Activated CD8-positive, alpha-beta memory T cell treated with anti-CD3 and anti-CD28 coated beads for 24 hours (primary cell): ENCODE results near the gene HS2ST1.
"Not testable (repeated sequence)": the region's sequence is repeated elsewhere in the genome, so short reads cannot be mapped to it uniquely, and the experiment has no call there.

Source experiments
- DNase-seq: peaks from one replicate; pipeline ENCODE4 v3.0.0-alpha.2; 2020

The HS2ST1 gene

DNA sequence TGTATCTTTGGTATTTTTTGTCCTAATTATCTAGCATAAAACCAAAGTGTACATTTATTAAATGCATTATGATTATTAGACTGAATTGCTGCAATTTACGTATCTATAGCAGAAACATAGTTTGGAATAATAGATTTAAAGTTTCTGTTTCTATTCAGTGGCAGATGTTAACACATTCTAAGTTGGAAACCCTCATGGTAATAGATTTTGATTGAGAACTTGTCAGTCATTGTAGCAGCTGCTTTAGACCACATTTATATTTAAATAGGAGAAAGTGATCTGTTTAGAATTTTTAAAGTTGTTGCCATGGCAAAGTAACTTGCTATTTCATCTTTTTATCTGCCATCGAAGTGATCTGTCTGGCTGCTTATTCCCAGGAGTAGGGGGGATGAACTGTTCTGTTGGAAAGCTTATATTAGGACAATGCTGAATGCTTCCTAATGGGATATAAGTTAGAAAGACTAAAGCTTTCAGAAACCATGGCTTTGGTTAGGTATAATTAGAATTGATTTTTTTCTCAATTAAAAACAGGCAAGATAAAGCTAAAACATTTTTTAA is 61.6 kb downstream of the HS2ST1 start:
- no peak for DNase-seq

DNA sequence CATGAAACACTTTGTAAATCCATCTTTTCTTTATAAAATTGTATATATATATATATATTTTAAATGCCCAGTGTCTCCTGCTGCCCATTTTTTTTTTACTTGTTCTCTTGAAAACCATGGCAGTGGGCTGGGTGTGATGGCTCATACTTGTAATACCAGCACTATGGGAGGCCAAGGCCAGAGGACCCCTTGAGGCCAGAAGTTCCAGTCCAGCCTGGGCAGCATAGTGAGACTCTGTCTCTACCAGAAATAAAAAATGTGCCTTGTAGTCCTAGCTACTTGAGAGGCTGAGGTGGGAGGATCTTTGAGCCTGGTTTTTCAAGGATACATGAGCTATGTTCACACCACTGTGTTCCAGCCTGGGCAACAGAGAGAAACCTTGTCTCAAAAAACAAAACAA is 62.2 kb downstream of the HS2ST1 start:
- DNase-seq: no peak

- no peak for DNase-seq
Measured at GRCh38 chr1:86981482-86982213, 67.2 kb downstream of the HS2ST1 start.

DNA sequence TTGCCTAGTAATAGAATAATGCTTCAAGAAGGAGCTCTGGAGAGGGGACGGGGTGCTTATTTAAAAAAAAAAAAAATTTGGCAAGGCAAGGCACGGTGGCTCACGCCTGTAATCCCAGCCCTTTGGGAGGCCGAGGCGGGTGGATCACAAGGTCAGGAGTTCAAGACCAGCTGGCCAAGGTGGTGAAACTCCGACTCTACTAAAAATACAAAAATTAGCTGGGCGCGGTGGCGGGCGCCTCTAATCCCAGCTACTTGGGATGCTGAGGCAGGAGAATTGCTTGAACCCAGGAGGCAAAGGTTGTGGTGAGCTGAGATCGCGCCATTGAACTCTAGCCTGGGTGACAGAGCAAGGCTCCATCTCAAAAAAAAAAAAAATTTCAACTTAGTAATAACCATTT is 69.2 kb downstream of the HS2ST1 start:
- DNase-seq: not testable (repeated sequence)

DNA sequence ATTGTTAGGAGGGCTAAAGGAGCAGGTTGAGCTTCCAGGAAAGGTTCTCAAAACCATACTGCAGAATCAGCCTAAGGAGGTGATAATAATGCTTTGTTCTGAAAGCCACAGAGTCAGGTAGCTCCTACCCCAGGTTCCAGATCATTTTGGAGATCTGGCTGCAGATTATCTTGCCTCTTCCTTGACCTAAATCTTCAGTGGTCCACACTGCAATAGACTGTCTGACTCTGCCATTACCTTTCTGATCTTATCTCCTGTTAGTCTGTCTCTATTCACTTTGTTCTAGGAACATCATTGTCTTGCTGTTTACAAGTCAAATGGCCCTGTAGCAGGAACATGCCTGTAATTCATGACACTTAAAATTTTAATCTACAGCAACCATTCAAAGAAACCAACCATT is 73.0 kb downstream of the HS2ST1 start:
- no peak for DNase-seq

GRCh38 chr1:86988835-86989234 is 74.4 kb downstream of the HS2ST1 start:
- DNase-seq: no peak

DNA sequence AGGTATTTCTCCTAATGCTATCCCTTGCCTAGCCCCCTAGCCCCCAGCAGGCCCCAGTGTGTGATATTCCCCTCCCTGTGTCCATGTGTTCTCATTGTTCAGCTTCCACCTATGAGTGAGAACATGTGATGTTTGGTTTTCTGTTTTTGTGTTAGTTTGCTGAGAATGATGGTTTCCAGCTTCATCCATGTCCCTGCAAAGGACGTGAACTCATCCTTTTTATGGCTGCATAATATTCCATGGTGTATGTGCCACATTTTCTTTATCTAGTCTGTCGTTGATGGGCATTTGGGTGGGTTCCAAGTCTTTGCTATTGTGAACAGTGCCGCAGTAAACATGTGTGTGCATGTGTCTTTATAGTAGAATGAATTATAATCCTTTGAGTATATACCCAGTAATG is 75.3 kb downstream of the HS2ST1 start:
- not testable (repeated sequence) for DNase-seq

DNA sequence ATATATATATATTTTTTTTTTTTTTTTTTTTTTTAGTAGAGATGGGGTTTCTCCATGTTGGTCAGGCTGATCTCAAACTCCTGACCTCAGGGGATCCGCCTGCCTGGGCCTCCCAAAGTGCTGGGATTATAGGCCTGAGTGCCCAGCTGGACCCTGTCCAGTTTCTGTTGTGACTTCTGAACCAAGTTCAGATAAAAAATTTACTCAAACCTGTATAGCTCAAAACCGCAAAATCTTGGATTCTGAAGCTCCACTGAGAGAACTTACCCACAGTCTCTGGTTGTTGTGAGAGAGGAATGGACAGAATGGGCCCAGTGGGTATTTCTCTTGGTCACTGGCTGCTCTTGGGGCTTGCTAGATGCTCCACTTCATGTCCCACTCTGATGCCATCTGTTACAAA is 76.4 kb downstream of the HS2ST1 start:
- no peak for DNase-seq

- no peak for DNase-seq
Measured at GRCh38 chr1:86991549-86992186, 77.2 kb downstream of the HS2ST1 start.

DNA sequence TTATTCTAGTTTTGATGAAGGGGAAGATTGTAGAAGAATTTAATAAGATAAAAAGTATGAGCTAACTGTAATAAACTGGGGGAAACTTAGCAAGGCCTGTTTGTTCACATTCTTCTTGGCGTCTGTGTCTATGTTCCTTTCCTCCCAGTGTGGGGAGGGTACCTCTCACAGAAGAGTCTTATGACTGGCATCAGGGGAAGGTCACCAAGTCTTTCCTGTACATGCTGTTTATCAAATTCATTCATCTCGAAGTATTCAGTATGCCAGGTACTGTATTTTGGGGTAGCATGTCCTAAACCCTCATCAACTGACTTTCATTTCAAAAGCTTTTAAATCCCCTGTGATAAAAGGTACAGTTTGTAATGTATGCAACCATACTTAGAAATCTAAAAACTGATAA is 78.4 kb downstream of the HS2ST1 start:
- no peak for DNase-seq

- DNase-seq: no peak
Measured at GRCh38 chr1:86993269-86993985, 79.0 kb downstream of the HS2ST1 start.

DNA sequence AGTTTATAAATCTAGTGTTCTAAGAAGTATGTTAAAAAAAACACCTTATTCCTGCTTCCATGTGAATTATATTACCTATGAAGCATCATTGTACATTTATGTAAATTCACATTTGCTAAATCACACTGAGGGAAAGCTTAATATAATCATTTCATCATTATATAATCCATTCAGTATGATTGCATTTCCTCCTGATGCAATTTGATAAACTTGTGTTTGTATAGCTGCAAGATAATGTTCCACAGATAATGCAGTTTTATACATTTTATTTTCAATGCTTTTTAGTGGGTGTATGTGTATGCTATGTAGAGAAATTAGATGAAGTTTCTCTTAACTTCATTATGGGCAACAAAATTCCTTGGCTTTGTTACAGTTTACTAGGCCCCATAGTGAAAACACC is 79.6 kb downstream of the HS2ST1 start:
- DNase-seq: no peak

- DNase-seq: no peak
Measured at GRCh38 chr1:86997538-86997937, 83.1 kb downstream of the HS2ST1 start.

DNA sequence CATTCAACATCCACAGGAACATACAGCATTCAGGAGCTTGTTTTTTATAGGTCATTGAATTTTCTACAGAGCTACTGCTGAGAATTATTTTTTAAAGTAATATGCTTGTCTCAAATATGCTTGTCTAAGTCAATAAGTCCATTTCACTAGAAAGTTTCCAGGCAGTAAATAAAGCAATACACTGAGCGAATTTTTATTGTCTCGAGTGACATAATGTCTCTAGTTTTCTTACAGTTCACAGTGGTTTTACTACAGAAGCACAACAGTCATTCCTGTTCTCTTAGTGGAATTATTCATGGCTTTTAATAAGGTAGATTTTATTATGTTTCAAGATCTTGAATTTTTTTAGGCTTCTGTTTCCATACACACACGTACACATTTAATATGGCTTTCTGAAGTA is 83.8 kb downstream of the HS2ST1 start:
- no peak for DNase-seq

DNA sequence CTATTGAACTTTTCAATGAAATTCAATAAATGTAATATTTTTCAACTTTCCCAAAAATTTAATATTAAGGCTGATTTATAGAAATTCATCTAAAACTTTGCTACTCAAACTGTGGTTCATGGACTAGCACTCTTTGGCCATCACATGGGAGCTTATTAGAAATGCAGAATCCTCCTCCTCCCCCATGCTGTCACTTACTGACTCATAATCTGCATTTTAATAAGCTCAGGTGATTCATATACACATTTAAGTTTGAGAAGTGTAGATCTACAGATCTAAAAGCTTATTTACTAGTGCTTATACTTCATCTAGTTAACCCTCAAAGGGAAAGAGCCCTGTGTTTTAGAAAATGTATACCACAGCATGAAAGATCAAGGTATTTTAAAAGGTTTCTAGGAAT is 84.3 kb downstream of the HS2ST1 start:
- no peak for DNase-seq

- no peak for DNase-seq
Measured at GRCh38 chr1:87000460-87000859, 86.0 kb downstream of the HS2ST1 start.

DNA sequence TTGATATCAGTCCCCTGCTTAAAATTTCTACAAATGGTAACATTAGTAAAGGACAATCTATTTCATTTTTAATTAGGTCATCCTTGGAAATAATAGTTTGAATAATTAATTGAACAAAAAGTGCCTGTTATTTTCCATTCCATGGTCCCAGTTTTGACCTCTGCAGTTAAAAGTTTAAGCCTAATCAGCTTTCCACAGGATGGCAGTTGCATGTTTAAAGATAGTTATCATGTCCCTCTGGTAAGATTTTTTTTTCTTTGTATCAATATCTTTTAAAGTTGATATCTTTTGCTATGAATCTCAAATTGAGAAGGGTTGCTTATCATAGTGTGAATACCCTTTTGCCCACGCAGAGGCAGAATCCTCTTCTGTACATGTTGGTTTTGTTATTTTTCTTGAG is 90.4 kb downstream of the HS2ST1 start:
- no peak for DNase-seq

DNA sequence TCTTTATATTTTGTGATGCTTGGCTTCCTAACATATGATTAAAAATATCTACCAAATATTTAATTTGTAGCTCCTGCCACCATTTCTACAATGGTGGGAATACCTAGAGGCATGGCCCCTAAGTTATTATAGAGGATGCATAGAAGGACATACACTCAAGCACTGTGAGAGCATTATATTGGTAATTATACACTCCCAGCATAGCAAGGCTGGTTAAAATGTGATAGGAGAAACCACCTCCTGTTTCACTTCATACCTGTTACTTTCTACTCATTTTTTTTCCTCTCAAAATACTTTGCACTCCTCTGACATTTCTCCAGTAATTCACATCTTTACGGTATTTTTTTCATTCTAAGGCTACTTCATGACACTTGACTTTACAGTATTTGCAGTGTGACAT is 92.9 kb downstream of the HS2ST1 start:
- DNase-seq: no peak

DNA sequence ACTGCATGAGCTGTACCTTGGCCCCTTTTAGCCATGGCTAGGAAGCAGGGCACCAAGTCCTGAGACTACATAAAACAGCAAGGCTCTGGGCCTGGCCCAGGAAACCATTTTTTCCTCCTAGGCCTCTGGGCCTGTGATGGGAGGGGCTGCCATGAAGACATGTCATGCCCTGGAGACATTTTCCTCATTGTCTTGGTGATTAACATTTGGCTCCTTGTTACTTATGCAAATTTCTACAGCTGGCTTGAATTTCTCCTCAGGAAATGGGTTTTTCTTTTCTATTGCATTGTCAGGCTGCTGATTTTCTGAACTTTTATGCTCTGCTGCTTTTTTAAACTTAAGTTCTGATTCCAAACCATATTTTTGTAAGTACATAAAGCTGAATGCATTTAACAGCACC is 99.0 kb downstream of the HS2ST1 start:
- not testable (repeated sequence) for DNase-seq

DNA sequence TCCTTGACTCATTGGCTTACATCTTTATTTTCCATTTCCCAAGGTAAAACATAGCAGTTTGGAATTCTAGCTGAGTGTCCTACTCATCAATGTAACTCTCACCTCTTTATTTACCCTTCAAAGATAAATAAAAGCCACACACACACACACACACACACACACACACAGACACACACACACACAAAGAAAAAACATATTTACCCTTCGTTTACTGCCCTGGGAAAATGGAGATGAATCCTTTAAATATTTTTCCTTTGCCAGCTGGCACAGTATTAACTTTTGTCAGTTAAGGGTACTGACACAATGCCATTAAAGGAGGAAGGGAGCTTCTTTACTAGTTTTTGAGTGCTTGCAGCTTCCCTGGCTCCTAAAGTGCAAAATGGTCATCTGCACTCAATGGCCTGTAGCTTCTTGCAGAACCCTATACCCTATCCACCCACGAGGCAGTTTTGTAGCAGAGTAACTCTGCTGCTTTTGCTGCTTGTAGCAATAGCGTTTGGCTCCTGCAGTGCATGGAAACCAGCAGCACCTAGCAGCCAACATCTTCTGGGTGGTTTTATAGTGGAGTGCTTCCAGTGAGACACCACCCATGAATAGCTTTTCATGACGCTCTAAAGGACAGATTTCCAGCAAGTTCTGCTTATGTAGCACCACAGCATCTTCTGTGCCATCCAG is 103.7 kb downstream of the HS2ST1 start:
- no peak for DNase-seq

DNA sequence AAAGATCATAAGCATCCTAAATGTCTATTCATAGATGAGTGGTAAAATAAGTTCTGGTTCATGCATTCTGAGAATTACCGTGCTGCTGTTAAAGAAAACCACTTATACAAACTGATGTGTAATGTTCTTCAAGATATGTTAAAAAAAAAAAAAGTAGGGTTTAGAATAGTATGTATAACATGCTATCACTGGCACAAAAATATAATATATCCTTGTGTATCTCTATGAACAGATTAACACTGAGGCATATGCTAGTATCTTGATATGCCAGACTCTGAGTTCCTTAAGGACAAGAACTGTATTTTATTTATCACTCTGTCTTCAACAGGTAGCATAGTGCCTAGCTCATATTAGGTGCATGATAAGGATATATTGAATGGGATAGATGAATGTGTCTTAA is 108.9 kb downstream of the HS2ST1 start:
- no peak for DNase-seq

DNA sequence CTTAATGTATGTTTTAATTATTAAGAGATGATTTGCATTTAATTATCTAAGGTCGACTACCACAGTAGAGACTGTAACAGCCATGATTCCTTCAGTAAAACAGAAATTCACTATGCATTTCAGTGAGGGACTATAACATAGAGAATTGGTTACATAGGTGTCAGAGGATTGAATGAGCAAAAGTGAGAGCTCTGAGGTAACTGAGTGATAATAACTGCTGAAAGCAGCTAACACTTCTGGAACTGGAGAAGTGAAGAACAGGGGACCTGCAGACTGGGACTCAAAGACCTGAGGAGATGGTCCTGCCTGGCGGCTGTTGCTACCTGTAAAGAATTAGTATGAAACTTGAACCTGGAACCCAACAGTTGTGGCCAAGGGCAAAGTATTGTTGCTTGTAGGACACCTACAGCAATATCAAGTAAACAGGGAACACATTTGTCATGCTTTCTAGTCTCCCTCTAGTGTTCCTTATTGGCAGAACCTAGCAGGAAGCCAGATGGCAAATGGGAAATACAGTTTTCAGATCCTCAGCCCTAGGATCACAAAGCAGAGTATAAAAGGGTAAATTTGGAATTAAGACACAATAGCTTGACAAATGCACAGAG is 110.6 kb downstream of the HS2ST1 start:
- no peak for DNase-seq

GRCh38 chr1:87027561-87027960 is 113.1 kb downstream of the HS2ST1 start:
- DNase-seq: not testable (repeated sequence)
